GM18907 (cell line): ENCODE measurements around the gene ADI1.
A peak's percentile ranks its signal among the peaks of the same experiment; 100 is the strongest.
"Not testable (repeated sequence)": the region's sequence is repeated elsewhere in the genome, so short reads cannot be mapped to it uniquely, and the experiment has no call there.

ENCODE experiments used
- ATAC-seq: cut with Tn5 transposase; IDR thresholded peaks from one replicate; pipeline ENCODE4 v1.9.1; 2021; ENCODE audit warnings: mild to moderate bottlenecking, moderate library complexity; ENCODE audit not compliant: unreplicated experiment

Gene ADI1

DNA sequence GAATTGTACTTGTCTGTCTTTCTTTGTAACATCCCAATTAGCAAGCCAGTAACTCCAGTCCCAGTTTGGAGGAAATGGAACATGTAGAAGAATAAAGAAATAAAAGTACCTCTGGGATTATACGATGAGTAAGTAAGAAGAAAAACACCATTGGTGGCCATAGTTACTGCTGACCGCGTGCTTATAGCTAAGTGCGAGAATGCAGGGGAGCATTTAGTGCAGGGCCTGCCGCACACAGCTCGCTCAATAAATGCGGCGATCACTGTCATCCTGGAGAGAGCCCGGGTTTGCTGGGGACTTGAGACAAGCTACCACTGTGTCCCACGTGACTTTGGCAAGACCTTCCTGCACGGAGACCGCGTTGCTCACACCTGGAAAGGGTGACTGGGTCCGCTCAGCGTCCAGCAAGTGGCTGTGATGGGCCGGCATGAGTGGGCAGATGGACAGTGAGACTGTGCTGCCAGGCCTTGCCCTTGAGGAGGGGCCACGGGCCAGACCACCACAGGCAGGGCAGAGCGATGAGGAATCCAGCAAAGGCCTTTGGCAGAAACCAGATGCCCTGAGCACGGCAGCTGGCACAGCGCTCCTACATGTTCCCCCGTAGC, 54.8 kb downstream of the ADI1 start:
- ATAC-seq = no peak

DNA sequence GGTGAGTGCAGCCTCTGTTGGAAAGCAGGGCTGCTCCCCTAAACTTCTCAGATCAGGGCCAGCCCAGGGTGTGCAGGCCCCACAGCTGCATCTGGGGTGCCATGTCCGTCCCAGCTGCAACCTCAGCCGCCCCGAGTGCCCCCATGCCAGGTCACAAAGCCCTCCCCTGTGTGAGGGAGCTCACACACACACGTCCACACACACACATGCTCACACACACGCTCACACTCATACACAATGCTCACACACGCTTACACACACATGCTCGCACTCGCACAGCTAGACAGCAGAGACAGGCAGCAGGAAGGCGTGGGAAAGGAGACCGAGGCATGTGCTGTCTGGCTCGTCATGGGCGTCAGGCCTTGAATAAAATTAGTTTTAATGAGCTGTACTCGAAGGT, 55.4 kb downstream of the ADI1 start:
- no peak for ATAC-seq

DNA sequence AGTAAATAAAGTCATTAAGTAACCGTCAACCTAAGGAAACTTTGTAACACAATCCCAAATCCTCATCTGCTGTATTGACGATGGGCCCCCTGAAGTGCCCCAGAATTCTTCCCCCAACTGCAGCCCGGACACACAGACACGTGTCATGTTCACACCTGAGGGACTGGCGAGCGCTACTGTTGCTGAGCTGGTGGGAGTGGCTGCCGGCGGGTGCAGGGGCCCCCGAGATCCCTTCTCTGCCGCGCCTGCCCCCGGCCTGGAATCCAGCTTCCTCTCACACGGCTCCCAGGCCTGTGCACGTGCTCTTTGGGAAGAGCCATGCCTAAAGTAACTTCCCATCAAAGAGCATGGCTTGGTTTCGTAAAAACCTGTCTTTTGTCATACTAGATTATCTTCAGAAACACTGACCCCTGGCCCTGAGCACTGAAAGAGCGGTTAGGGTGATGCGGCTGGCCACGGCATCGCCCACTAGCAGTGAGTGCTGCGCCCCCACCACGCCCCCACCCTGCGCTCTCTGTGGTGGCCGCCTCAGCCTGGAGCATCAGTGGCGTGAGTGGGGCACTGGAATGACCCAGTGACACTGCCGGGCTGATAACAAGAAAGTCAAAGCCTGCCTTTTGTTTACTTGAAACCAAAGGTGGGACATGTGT, 56.0 kb downstream of the ADI1 start:
- ATAC-seq = no peak

DNA sequence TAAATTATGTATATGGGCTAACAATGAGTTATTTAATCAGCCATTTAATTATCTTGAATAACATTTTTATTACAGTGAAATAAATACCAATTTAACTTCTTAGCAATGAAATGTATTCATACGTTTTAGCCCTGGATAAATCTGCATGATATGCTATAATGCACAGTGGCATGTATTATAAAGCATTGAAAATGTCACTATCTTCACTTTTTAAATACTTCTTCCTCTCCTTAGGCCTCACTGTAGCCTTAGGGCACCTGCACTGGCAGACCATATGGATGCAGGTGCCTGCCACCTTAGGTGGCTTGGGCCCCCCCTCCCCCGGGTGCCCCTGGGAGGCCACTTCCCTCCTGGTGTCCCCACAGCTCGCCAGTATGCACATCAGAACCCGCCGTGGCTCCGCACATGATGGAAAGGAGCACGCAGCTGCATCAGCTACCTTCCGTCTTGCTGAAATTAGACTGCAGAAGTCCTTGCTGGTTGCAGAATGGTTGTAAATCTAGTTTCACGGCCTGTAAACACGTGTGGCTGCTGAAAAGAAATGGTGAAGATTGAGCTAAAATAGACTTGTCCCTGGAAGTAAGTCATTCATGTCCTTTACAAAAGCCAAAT, 56.7 kb downstream of the ADI1 start:
- ATAC-seq = no peak

DNA sequence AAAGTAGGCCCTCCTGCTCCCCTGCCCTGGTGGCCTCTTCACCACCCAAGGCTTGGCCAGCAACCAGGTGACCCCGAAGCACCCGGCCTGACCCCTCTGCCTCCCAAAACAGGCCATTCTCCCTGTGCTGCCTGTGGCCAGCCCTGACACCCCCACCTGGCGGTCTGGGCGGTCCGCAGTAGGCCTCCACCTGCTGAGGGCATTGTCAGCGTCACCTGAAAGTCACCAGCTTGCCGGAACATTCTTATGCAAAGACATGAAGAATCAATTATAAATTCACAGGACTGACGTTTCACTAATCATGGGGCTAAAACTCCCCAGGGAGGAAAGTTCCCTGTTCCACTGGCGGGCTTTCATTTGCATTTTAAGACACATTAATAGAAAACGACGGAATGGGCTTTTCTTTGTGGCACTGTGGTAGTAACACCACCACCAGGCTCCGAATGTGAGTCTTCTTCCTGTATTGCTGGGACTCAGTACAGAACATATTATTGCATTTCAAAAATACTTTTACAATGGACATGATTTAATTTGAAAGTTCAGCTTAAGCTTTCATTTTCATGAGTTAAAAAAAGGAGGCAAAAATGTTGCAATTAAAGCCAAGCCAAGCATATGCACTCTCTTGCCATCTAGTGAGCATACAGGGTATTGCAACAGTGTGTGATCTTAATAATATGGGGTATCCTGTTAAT, 57.4 kb downstream of the ADI1 start:
- ATAC-seq = peak; percentile 80

DNA sequence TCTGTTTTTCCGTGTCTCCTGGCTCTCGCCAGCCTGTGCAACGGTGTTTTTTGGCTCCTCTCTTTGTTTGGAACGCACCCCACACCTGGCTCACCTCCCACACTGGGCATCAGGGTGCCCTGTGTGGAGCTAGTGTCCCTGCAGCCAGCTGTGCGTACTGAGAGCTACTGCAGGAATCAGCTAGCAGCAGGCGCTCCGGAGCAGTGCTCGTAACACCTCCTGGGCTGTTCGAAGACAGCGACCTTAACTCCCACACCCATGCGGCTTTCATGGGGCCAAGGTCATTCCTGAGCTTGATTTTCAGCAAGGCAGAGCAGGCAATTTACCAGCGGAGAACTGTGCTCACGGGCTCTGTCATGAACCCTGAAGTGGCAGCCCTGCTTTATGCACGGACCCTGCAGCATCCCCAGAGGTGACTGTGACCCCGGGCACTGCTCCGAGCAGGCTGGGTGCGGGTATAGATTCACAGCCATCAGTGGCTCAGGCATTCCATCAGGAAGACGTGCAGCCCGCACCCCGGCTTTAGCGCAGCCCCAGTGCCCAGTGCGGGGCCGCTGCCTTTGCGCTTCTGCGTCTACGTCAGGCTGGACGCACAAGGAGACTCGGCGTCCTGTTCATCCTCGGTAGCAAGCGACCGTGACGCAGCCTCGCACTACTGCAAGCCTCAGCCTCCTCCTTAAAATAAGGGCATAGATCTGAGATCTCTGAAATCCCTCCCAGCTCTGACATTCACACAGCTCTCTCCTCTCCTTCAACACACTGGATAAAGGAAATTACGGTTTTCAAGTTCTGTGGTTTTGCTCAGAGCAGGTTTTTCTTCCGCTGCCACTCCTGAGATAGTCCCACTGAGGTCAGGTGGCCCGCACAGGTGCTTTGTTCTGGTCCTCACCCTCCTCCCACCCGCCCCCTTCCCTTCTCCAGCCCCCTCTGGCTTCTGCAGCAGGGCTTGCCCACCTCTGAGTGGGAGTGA, 58.2 kb downstream of the ADI1 start:
- no peak for ATAC-seq

DNA sequence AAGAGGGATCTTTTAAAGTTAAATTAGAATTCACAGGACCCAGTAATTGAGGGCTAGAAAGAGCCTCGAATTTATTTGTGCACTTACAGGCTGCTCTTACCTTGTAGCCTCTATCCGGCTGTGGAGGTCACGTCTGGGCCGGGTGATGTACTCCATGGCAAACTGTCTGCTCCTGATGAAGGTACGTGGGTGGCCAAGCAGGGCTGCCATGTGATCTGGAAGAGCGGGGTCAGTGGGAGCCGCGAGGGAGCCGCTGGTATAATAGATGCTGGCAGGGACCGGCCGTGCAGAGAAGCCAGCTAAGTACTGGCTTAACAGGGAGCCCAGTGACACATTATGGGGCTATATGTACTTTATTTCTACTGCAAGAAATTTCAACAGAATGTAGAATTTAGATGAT, 59.2 kb downstream of the ADI1 start:
- no peak for ATAC-seq

DNA sequence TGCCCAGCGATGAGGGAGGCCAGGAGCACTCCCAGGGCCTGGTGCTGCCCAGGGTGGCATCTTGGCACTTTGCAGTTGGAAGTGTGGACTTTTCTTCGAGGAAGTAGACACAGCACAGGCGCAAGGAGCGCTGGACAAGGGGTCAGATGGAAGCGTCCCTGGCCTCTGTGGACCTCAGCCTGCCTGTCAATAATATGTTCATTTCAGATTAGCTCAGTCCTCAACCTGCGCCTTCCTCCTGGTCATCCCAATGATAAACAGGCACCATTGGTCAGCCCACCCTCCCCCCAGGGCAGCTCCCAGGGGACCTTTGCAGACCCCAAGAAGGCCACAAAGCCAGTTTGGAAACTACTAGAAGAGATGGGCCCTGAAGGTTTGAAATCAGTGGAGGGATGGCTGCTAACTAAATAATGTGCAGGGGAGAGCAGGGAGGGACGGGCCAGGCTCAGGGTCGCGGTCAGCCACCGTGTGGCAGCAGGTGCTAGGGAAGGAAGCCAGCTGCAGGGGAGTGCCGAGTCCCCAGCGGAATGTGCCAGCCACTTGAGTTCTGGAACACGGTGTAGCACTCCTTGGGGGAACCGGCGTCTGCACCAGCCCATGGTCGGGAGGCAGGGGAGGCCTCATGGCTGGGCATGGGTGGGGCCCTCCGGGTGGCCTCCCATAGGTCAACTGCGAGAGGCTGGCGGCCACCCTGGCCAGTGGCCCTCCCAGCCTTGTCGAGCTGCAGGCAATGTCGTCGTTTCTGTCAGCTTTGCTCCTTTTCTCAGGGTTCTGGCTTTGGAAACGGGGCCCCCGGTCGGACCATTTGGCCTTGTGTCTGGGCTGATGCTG, 59.9 kb downstream of the ADI1 start:
- ATAC-seq = no peak

DNA sequence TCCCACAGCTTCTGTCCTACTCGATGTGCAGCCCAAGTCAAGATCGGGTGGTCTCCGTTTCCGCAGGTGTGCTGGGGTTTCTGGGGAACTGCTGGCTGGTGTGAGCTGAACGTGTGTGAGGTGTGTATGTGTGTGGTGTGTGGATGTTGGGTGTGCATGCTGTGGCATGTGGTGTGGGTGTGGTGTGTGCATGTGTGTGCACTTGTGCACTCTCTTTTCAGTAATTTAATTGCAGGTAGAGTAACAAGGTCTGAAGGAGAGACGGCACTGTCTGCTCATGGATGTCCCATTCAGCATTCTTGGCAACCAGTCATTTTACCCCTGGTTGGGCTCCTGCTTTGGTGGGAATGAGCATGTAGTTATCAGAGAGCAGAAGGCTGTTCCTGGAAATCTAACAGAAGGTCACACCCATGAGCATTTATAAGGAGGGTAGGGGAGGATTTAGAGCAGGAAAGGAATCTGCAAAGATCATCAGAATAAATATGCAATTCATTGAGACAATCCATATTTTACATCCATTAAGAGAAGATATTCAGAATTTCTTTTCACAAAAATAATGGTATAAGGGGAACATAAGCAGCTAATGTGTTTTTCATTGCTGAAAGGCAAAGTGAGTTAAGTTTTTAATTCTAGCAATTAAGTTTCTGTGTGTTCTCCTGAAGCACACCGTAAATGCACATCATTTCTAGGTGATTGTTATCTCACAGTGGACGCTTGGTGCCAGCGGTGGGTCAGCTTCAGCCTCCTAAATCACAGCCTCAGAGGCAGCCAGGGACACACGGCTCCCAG, 60.7 kb downstream of the ADI1 start:
- ATAC-seq = no peak

DNA sequence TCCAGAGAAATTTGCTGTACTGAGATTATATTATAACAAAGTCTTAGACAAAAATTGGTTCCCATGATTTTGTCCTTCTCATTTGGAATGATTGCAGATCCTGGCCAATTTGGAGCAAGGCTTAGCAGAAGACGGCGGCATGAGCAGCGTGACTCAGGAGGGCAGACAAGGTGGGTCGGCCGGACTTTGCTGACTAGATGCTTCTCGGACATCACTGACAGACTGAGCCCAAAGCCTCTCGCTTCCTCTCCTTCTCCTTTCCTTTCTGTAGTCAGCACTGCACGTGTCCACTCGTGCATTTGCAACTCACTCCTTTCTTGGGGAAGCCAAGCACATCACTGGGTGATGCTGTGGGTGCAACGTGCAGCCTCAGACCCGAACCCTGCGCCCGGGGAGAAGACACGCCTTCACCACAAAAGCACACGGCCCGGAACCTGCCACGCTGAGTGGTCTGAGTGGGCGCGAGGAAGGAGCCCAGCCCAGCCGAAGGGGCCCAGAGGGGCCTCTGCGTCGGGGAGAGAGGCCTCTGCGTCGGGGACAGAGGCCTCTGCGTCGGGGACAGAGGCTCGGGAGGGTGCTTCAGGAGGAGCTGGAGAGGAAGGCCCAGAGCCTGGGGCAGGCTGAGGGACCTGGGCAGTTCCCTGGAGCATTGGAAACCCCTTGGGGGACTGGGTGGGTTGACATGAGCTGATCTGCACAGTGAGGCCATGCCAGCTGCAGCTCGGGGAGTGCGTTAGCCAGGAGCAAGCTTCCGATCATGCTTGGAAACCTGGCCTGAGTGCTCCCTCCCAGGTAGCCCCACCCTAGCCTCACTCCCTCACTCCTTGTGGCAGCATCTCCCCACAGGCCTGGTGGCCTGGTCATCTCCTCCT, 61.6 kb downstream of the ADI1 start:
- no peak for ATAC-seq

DNA sequence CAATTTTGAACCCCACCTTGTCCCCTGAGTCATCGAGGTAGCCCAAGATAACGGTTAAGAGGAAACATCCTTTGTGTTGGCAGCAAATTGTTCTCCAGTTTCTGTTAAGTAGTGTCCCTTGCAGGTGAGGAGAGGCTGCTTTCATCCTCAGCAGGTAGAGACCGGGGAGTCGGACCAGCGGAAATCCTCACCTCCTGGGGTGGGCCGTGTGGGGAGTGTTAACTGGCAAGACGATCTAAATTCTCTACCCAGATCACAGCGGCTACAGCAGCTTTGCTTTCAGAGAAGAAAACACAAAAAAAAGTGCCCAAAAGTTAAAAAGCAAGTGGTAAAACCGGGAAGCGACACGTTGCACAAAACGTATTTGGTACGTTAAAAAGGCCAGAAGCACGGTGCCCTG, 63.2 kb downstream of the ADI1 start:
- no peak for ATAC-seq

DNA sequence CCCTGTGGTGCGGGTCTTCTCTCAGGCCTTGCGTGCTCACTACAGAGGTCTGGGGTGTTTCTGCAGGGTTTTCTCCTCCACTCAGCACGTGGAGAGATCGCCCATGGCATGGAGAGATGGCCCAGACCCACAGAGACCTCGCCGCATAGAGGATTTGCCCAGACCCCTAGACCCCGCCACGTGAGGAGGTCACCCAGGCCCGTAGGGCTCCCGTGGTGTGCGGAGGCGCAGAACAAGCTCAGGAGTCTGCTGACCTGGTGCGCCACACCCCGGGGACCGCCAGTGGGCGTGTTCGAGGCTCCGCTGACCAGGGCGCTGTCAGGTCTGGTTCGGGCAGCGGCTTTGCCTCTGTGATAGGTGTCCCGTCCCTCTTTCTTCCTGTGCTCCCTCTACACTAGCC, 64.5 kb downstream of the ADI1 start:
- no peak for ATAC-seq

DNA sequence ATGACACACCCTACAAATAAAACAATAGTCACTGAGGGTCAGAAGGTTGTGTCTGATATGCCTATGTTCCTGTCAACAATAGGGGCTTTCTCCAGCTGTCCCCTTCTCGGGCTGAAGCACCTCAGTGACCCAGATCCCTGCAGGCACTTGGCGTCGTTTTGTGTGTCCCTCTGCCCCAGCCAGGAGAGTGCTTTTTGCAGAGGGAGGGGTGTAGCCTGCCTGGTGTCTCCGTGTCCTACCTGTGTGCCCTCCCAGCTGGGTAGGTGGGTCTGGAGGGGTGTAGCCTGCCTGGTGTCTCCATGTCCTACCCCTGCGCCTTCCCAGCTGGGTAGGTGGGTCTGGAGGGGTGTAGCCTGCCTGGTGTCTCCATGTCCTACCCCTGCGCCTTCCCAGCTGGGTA, 65.3 kb downstream of the ADI1 start:
- not testable (repeated sequence) for ATAC-seq

DNA sequence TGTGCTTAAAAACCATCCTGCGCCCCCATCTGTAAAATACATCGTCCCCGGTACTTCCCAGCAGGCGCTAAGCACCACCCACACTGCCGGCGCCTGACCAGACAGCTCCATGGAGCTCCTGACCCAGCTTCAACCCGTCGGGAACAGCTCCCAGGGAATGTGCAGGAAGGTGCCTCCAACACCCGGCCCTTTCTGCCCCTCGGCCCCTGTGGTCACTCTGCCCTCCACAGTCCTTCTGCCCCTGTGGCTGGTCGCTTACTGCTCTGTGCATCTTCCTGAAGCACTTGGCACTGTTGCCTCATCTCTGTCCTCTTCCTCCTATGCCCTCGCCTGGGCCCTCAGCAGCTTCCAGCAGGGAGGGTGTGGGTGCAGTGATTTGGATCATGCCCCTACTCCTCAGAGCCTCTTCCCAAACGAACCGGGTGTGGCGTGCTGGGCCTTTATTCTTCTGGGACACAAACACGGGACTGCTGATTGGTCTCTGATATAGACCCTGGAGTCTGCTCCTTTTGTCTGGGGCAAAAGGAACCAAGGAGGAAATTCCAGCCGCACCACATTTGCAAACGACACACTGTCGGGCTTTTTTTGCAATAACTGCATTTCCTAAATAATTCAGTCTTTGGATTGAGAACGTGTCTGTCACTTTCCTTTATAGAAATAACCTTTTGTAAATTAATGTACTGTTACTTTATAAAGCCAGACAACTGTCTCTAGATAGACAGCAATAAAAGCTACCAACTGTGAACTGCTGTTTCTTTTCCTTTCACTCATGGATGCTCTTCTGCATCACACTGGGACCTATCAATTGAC, 65.9 kb downstream of the ADI1 start:
- ATAC-seq = no peak

DNA sequence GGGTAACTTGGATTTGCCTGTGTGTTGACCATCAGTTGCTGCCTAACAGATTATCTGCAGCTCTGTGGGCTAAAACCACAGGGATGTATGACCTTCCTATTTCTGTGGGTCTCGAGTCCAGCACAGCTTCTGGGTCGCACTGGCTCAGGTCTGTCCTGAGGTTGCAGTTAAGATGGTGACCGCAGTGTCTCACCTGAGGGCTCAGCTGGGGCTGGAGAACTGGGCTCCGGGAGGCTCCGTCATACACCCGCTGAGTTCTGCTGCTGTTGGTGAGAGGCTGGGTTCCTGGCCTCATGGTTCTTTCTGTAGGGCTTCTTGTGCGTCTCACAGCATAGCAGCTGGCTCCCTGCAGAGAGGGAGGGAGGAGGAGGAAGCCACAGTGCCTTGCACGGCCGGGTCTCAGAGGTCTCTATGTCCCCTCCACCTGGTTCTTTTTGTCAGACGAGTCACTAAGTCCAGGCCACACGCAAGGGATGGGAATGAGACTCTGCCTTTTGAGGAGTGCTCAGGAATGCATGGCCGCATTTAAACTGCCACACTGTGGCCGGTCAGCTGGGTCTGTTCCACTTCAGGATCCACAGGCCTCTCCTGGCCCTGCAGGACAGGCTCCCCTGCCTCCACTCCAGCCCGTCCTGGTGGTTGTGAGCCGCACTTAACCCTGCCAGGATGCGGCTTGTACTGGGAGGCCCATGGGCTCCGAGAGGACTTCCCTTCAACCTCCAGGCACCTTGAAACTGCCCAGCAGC, 67.2 kb downstream of the ADI1 start:
- ATAC-seq = no peak

DNA sequence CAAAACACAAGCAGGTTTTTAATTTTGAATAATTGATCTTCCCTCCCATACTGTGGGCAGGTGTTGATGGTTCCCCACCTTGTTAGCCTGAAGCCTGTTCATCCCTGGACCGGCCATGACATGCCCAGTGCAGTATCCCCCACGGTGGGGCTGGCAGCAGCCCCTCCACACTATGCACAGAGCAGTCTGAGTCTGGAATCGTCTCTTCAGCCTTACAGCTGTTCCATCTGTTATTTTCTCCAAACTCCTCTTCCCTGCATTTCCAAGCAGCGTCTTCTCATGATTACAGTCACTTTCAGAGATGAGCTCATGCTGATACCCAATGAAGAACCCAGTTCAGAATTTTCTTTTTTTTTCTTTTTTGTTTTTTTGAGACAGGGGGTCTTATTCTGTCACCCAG, 68.2 kb downstream of the ADI1 start:
- ATAC-seq = no peak
